ENCODE data around the gene UBE2J1. TPM values are rescaled to one million over a fixed set of nuclear protein-coding genes. Genes with fewer than 3 reads are reported as not detected.
"Not testable (repeated sequence)": the region's sequence is repeated elsewhere in the genome, so short reads cannot be mapped to it uniquely, and the experiment has no call there.

UBE2J1 gene
- polyA plus RNA-seq, 4 donors: 53.7 to 69.5 (median 63.3) TPM

- no peak for DNase-seq (ENCODE audit: low read depth in 4 of 4, low spot score in 3 of 4)
These were observed 29.0 kb downstream of the UBE2J1 start for GRCh38 chr6:89323511-89323971.

GRCh38 chr6:89321131-89321970 is 31.2 kb downstream of the UBE2J1 start:
- DNase-seq (ENCODE audit: low read depth in 4 of 4, low spot score in 3 of 4): no peak

GRCh38 chr6:89320012-89320559 is 32.4 kb downstream of the UBE2J1 start:
- no peak for DNase-seq (ENCODE audit: low read depth in 4 of 4, low spot score in 3 of 4)

GRCh38 chr6:89317067-89317466 is 35.5 kb downstream of the UBE2J1 start:
- no peak for DNase-seq (ENCODE audit: low read depth in 4 of 4, low spot score in 3 of 4)

GRCh38 chr6:89315249-89315885 is 37.2 kb downstream of the UBE2J1 start, which contains the start of gene GABRR2:
Gene GABRR2, minus strand, starts transcription at chr6:89315299. Its CDS starts 134 bp downstream, at chr6:89315165.
- DNase-seq (ENCODE audit: low read depth in 4 of 4, low spot score in 3 of 4): no peak

GRCh38 chr6:89314692-89315091 is 37.8 kb downstream of the UBE2J1 start:
- no peak for DNase-seq (ENCODE audit: low read depth in 4 of 4, low spot score in 3 of 4)

GRCh38 chr6:89313006-89313405 is 39.5 kb downstream of the UBE2J1 start:
- DNase-seq (ENCODE audit: low read depth in 4 of 4, low spot score in 3 of 4): no peak

GRCh38 chr6:89311853-89312531 is 40.5 kb downstream of the UBE2J1 start:
- DNase-seq (ENCODE audit: low read depth in 4 of 4, low spot score in 3 of 4): peak in 3 of 4 donors; percentile 40 to 49 (median 48)

- no peak for DNase-seq (ENCODE audit: low read depth in 4 of 4, low spot score in 3 of 4)
These were observed 41.0 kb downstream of the UBE2J1 start for GRCh38 chr6:89311530-89311852.

GRCh38 chr6:89310929-89311328 is 41.6 kb downstream of the UBE2J1 start:
- no peak for DNase-seq (ENCODE audit: low read depth in 4 of 4, low spot score in 3 of 4)

GRCh38 chr6:89308525-89309395 is 43.8 kb downstream of the UBE2J1 start:
- no peak for DNase-seq (ENCODE audit: low read depth in 4 of 4, low spot score in 3 of 4)

GRCh38 chr6:89304517-89304916 is 48.0 kb downstream of the UBE2J1 start:
- not testable (repeated sequence) for DNase-seq (ENCODE audit: low read depth in 4 of 4, low spot score in 3 of 4)

- no peak for DNase-seq (ENCODE audit: low read depth in 4 of 4, low spot score in 3 of 4)
These were observed 49.6 kb downstream of the UBE2J1 start for GRCh38 chr6:89302936-89303335.

GRCh38 chr6:89302195-89302770 is 50.2 kb downstream of the UBE2J1 start:
- DNase-seq (ENCODE audit: low read depth in 4 of 4, low spot score in 3 of 4): no peak

- no peak for DNase-seq (ENCODE audit: low read depth in 4 of 4, low spot score in 3 of 4)
These were observed 50.8 kb downstream of the UBE2J1 start for GRCh38 chr6:89301586-89302194.

- no peak for DNase-seq (ENCODE audit: low read depth in 4 of 4, low spot score in 3 of 4)
These were observed 53.1 kb downstream of the UBE2J1 start for GRCh38 chr6:89299466-89299850.

GRCh38 chr6:89298680-89299465 is 53.6 kb downstream of the UBE2J1 start:
- no peak for DNase-seq (ENCODE audit: low read depth in 4 of 4, low spot score in 3 of 4)

- DNase-seq (ENCODE audit: low read depth in 4 of 4, low spot score in 3 of 4): no peak
These were observed 54.7 kb downstream of the UBE2J1 start for GRCh38 chr6:89297695-89298351.

All from left renal pelvis (tissue), 4 donors.